Liver (tissue), 9 donors: ENCODE data around the gene LRMDA. TPM values are rescaled to one million over a fixed set of nuclear protein-coding genes. Genes with fewer than 3 reads are reported as not detected.

Experiments used
- DNase-seq: peaks from one replicate; pipeline ENCODE4 v3.0.0-alpha.2; 2017; ENCODE audit warnings: low spot score
- H3K27ac ChIP-seq, 2 donors: one replicate each; pipeline ENCODE4 v1.7.0; 2013; ENCODE audit warnings: inconsistent platforms in 2 of 2, low read length in 2 of 2, control low read depth in 1 of 2, low read depth in 1 of 2, mild to moderate bottlenecking in 1 of 2
- H3K27me3 ChIP-seq, 4 donors: one replicate each; pipeline versions ENCODE4 v1.6.1 to v1.7.0; 2013; ENCODE audit warnings: low read length in 3 of 4, inconsistent platforms in 1 of 4, mild to moderate bottlenecking in 1 of 4, moderate library complexity in 1 of 4; ENCODE audit not compliant: control insufficient read depth in 4 of 4, insufficient read depth in 4 of 4
- H3K36me3 ChIP-seq, 4 donors: one replicate each; pipeline versions ENCODE4 v1.6.1 to v1.7.0; 2013; ENCODE audit warnings: low read length in 3 of 4, mild to moderate bottlenecking in 3 of 4, low read depth in 1 of 4, moderate library complexity in 1 of 4; ENCODE audit not compliant: control insufficient read depth in 4 of 4, insufficient read depth in 3 of 4
- H3K4me1 ChIP-seq, 4 donors: one replicate each; pipeline versions ENCODE4 v1.6.1 to v1.7.0; 2013; ENCODE audit warnings: low read length in 3 of 4, mild to moderate bottlenecking in 3 of 4, moderate library complexity in 1 of 4; ENCODE audit not compliant: control insufficient read depth in 4 of 4, insufficient read depth in 4 of 4
- H3K4me3 ChIP-seq, 3 donors: one replicate each; pipeline versions ENCODE4 v1.6.1 to v1.7.0; 2013; ENCODE audit warnings: low read length in 3 of 3, control low read depth in 1 of 3, low read depth in 1 of 3, mild to moderate bottlenecking in 1 of 3
- H3K9ac ChIP-seq, 2 donors: one replicate each; pipeline ENCODE4 v1.7.0; 2013; ENCODE audit warnings: low read length in 2 of 2, mild to moderate bottlenecking in 2 of 2, moderate library complexity in 2 of 2, control low read depth in 1 of 2, low read depth in 1 of 2
- H3K9me3 ChIP-seq, 4 donors: one replicate each; pipeline versions ENCODE4 v1.6.1 to v1.7.0; 2013; ENCODE audit warnings: low read length in 3 of 4; ENCODE audit not compliant: control insufficient read depth in 4 of 4
- ATF3 ChIP-seq: IDR thresholded peaks from 2 replicates; pipeline ENCODE4 v1.6.1; 2016; ENCODE audit warnings: antibody characterized with exemption
- CTCF ChIP-seq: fragments of 150-350 bp; IDR thresholded peaks from 2 replicates; pipeline ENCODE4 v1.5.1; 2017; ENCODE audit warnings: improper control_type of control experiment, low read depth, low read length; ENCODE audit not compliant: missing input control
- EGR1 ChIP-seq, 2 donors: IDR thresholded peaks; 2 replicates each; pipeline ENCODE4 v1.6.1; 2016 to 2018; ENCODE audit warnings: antibody characterized with exemption in 2 of 2, low read depth in 2 of 2
- FOXA2 ChIP-seq: IDR thresholded peaks from 2 replicates; pipeline ENCODE4 v1.6.1; 2016; ENCODE audit warnings: antibody characterized with exemption
- GABPA ChIP-seq, 2 donors: IDR thresholded peaks in 1 of 2; conservative IDR thresholded peaks in 1 of 2; 2 replicates each; pipeline ENCODE4 v1.6.1; 2016; ENCODE audit warnings: antibody characterized with exemption in 2 of 2, mild to moderate bottlenecking in 1 of 2, moderate library complexity in 1 of 2
- HNF4A ChIP-seq, 2 donors: conservative IDR thresholded peaks; 2 replicates each; pipeline ENCODE4 v1.6.1; 2016; ENCODE audit warnings: antibody characterized with exemption in 2 of 2, mild to moderate bottlenecking in 2 of 2
- JUND ChIP-seq, 2 donors: IDR thresholded peaks; 2 replicates each; pipeline ENCODE4 v1.6.1; 2016; ENCODE audit warnings: antibody characterized with exemption in 2 of 2
- NR2F2 ChIP-seq: IDR thresholded peaks from 2 replicates; pipeline ENCODE4 v1.6.1; 2016; ENCODE audit warnings: antibody characterized with exemption
- RAD21 ChIP-seq, 2 donors: IDR thresholded peaks; 2 replicates each; pipeline ENCODE4 v1.6.1; 2016; ENCODE audit warnings: antibody characterized with exemption in 2 of 2, mild to moderate bottlenecking in 2 of 2
- REST ChIP-seq: IDR thresholded peaks from 2 replicates; pipeline ENCODE4 v1.6.1; 2016; ENCODE audit warnings: antibody characterized with exemption, mild to moderate bottlenecking
- RXRA ChIP-seq, 2 donors: IDR thresholded peaks; 2 replicates each; pipeline ENCODE4 v1.6.1; 2017 to 2018; ENCODE audit warnings: antibody characterized with exemption in 2 of 2, mild to moderate bottlenecking in 1 of 2
- SP1 ChIP-seq: IDR thresholded peaks from 2 replicates; pipeline ENCODE4 v1.6.1; 2018; ENCODE audit warnings: antibody characterized with exemption, mild to moderate bottlenecking
- TAF1 ChIP-seq: conservative IDR thresholded peaks from 2 replicates; pipeline ENCODE4 v1.6.1; 2016; ENCODE audit warnings: antibody characterized with exemption, mild to moderate bottlenecking
- YY1 ChIP-seq: IDR thresholded peaks from 2 replicates; pipeline ENCODE4 v1.6.1; 2016; ENCODE audit warnings: antibody characterized with exemption, mild to moderate bottlenecking
- ZBTB33 ChIP-seq: IDR thresholded peaks from 2 replicates; pipeline ENCODE4 v1.6.1; 2016; ENCODE audit warnings: antibody characterized with exemption
- WGBS: extraction: QIAGEN DNeasy Blood & Tissue Kit; methylation state at CpG from one replicate; pipeline ENCODE4 v1.1.7; 2013; 5-methylcytosine and 5-hydroxymethylcytosine counted together
- polyA plus RNA-seq, 2 donors: library from polyadenylated mRNA; stranded (reverse) in 1 of 2; unstranded in 1 of 2; fragments of 200-250 nt in 1 of 2; fragments of >200 nt in 1 of 2; fragmentation: Nextera tagmentation in 1 of 2; extraction: Ambion mirVana in 1 of 2; gene quantifications; one replicate each; pipeline versions ENCODE4 v1.2.1 to v1.2.3, GENCODE V29; 2013 to 2015
- total RNA-seq, 2 donors: library from RNA; depleted of rRNA; stranded (reverse); fragments of >200 nt; gene quantifications; one replicate each; pipeline ENCODE4 v1.2.3, GENCODE V29; 2014
- donor health status: healthy.
- donor health status: healthy.
- donor health status: healthy.
- donor health status: healthy.
- donor health status: healthy.

LRMDA gene
- total and polyA plus RNA-seq, 4 donors = 7.9 to 15.8 (median 11.3) TPM

- H3K4me3 ChIP-seq = no peak overlapping the region
- no peak for TF ChIP-seq JUND (IDR thresholded peaks at IDR 0.05)
- no peak for TF ChIP-seq EGR1 (IDR thresholded peaks at IDR 0.05; ENCODE audit: low read depth in 2 of 2)
- no peak for TF ChIP-seq RXRA (IDR thresholded peaks at IDR 0.05)
- no peak for TF ChIP-seq GABPA (IDR thresholded peaks at IDR 0.05 in 1 of 2, conservative IDR thresholded peaks at IDR 0.05 in 1 of 2)
- TF ChIP-seq HNF4A (conservative IDR thresholded peaks at IDR 0.05) = no peak
- TF ChIP-seq TAF1 = no peak
- TF ChIP-seq NR2F2 = no peak
- TF ChIP-seq REST = no peak
- TF ChIP-seq ATF3 = no peak
- no peak for TF ChIP-seq FOXA2
- no peak for TF ChIP-seq SP1
- no peak for TF ChIP-seq ZBTB33
- no peak for TF ChIP-seq RAD21 (IDR thresholded peaks at IDR 0.05)
- TF ChIP-seq YY1 = no peak
- no peak for TF ChIP-seq CTCF
- no peaks in the 10 kb centered on the region for H3K36me3 ChIP-seq
- H3K9ac ChIP-seq = no peak overlapping the region
- no peaks in the 10 kb centered on the region for H3K27me3 ChIP-seq
- WGBS = 81% methylated on average over 7 of the region's 7 CpGs
- H3K4me1 ChIP-seq = peaks cover 0 to 17% (median 6%) of the 10 kb centered on the region in 4 donors
- H3K9me3 ChIP-seq = no peaks in the 10 kb centered on the region
- no peak overlapping the region for H3K27ac ChIP-seq
- DNase-seq = no peak
These were observed 116.2 kb downstream of the LRMDA start for GRCh38 chr10:75547391-75548298.
